GM10248 (cell line): Measurements from ENCODE around the gene RASSF5.

Experiments used
- CTCF ChIA-PET: fragments of 300-600 bp; sonication (Branson Sonifier 250); formaldehyde crosslinking; extraction: SDS; loops from one replicate; lab custom pipeline; 2021; ENCODE audit warnings: antibody characterized with exemption; lab: Yijun Ruan, JAX
- POLR2A ChIA-PET: fragments of 350-650 bp; sonication (Branson Sonifier 250); formaldehyde crosslinking; extraction: SDS; loops from one replicate; lab custom pipeline; 2020; ENCODE audit warnings: antibody characterized with exemption; lab: Yijun Ruan, JAX
- DNase-seq: peaks from one replicate; pipeline ENCODE4 v3.0.0; 2012; ENCODE audit errors: extremely low spot score
- TF ChIP-seq, protein P1 (sequence below): IDR thresholded peaks from 2 replicates; pipeline ENCODE4 v1.5.1; 2012; ENCODE audit warnings: mild to moderate bottlenecking, low read depth; ENCODE audit errors: extremely low read depth, missing control alignments, control extremely low read depth

RASSF5 gene

DNA sequence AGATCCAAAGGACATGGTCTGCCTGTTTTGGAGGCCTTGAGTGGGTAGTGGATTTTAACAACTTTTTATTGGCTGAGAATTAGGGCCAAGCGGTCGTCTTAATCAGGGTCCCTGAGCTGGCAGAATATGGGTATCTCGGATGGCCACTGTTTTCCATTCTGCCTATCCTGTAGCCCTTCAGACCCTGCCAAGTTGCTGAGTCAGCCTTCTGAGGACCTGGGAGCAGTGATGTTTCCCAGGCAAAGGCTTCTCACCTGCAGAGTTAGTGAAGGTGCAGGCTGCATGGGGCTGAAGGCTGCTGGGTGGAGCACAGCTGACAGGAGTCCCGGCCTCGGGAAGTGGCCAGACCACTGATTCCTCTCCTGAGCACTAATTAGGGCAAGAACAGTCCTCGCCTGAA is 11.4 kb downstream of the RASSF5 start:
- POLR2A ChIA-PET, result interaction anchor here (0.8 to 1.0 kb wide), 2 partner anchors 12 to 13 kb away, joined by 4 to 6 read pairs; partner anchors contain the start of gene RASSF5
- CTCF ChIA-PET, result interaction anchor here (1.0 to 3.6 kb wide), 6 partner anchors 12 to 39 kb away, joined by 3 to 13 read pairs (median 5); partner anchors contain the start of gene RASSF5
- TF ChIP-seq, protein P1, sequence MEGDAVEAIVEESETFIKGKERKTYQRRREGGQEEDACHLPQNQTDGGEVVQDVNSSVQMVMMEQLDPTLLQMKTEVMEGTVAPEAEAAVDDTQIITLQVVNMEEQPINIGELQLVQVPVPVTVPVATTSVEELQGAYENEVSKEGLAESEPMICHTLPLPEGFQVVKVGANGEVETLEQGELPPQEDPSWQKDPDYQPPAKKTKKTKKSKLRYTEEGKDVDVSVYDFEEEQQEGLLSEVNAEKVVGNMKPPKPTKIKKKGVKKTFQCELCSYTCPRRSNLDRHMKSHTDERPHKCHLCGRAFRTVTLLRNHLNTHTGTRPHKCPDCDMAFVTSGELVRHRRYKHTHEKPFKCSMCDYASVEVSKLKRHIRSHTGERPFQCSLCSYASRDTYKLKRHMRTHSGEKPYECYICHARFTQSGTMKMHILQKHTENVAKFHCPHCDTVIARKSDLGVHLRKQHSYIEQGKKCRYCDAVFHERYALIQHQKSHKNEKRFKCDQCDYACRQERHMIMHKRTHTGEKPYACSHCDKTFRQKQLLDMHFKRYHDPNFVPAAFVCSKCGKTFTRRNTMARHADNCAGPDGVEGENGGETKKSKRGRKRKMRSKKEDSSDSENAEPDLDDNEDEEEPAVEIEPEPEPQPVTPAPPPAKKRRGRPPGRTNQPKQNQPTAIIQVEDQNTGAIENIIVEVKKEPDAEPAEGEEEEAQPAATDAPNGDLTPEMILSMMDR, result no peak
- no peak for DNase-seq

DNA sequence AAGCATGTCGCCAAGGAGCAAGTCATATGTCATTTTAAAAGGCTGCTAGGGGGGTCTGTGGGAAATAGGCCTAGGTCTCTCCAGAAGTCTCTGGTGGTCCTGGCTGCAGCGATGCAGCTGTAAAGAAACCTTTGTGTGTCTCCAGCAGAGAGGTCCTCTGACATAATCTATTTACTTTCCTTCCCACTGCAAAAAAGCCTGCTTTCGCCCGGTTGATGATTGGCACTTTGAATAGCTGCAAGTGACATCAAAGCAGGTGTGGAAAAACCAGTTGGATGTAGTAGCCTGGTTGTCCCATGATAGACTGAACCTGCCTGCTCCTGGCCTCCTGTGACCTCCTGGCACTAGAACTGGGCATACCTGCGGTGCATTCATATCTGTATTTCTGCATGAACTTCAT is 13.8 kb downstream of the RASSF5 start:
- POLR2A ChIA-PET, result no interaction called here
- no peak for DNase-seq
- TF ChIP-seq, protein P1, result no peak
- CTCF ChIA-PET, result interaction anchor here (0.8 to 3.1 kb wide), 5 partner anchors 11 to 63 kb away, joined by 3 to 14 read pairs (median 4); no protein-coding TSS in a partner anchor

DNA sequence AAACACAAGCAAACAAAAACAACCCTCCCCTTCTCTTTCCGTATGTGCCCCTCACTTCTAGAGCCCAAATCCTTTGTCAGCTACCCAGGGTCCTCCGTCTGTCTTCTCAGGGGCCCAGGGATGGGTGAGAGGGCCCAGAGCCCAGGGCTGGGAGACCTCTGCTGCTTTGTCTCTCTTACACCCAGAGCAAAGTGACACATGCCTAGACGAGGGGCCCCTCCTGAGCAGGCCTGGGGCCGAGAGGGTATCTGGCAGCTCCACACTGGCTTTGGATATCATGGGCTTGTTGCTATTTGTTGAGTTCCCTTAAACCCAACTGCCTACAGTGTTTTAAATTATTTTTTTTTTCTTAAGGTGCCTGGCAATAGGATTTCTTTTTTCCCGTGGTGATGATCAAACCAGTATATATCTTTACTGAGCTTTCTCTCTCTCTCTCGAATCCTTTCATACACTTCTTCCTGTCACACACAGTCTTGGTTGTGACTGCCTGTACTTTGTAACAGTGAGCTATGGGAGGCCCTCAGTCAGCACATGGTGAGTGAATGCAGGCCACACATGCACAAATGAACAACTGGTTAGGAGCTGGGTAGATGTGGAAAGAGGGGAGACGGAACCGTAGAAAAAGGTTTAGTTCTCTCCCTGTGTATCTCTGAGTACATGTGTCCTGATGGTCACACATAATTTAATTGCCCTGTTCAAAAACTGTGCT is 14.5 kb downstream of the RASSF5 start:
- POLR2A ChIA-PET, result no interaction called here
- CTCF ChIA-PET, result interaction anchor here (0.8 to 3.1 kb wide), 14 partner anchors 8 to 113 kb away, joined by 3 to 14 read pairs (median 4); partner anchors contain the start of gene DYRK3
- DNase-seq, result no peak
- TF ChIP-seq, protein P1, result no peak

DNA sequence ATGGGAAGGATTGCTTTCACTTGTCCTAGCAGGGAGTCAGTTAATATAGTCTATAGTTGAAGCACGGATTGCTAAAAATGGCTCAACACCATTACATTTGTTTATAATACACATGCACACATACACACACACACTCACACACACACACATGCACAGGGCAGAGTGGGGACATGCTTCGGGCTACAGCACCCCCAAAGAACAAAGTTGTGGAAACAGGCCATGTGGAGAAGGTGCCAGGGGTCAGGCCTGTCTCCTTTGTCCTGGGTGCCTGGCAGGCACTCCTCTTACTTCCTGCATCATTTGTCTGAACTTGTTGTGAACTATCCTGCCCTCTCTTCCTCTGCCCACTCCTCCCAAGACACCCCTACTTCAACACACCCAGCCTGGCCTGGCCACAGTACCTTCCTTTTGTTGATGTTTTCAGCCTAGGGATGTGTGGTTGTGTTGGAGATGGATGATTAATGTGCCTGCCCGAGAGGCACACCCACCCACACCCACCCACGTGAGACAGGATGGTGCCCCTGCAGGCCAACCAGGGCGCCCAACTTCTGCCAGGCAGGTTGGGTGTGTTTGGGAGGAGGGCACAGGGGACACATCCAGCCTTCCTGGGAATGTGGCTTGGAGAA is 17.5 kb downstream of the RASSF5 start:
- CTCF ChIA-PET, result interaction anchor here (1.0 to 5.4 kb wide), 2 partner anchors 20 to 87 kb away, joined by 3 to 32 read pairs; partner anchors contain the start of gene EIF2D
- no peak for DNase-seq

DNA sequence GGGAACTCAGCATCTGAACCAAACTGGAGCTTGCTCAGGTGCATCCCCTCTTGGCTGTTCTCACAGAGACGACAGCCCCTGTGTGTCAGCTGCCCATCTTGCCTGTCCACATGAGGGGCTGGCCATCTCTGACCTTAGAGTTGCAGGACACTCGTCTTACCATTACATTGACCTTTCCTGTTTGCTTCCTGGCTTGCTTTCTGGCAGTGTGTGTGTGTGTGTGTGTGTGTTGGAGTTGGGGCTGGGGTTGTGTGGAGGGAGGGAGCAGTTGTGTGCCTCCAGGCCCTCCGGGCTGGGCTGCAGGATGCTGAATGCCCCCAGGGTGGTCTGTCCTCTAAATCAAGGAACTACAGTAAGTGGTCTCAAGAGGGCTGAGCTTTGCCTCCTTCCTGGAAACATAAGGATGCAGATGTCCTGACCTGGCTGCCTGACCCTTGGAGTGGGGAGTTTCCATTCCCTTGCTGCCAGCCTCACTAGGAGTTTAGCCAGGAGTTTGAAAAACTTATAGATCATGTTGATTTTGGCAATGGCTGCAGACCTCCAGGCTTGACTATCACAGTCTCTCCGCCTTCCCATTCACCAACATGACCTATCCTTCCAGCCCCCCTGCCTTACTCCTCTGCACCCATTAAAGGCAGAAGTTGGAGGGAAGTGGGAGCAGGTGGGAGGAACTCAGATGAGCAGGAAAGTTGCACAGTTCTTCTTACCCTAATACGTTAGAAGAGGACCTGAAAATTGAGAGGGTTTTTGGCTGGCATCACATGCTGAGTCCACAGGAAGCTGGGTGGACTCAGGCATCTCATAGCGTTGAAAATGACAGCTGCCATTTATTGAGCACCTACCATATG is 19.0 kb downstream of the RASSF5 start:
- POLR2A ChIA-PET, result no interaction called here
- TF ChIP-seq, protein P1, result no peak
- CTCF ChIA-PET, result interaction anchor here (1.2 to 5.4 kb wide), 4 partner anchors 14 to 57 kb away, joined by 3 to 32 read pairs (median 6); no protein-coding TSS in a partner anchor

More for the DNA sequence above, 17.5 kb downstream of the RASSF5 start:
- POLR2A ChIA-PET, result no interaction called here
- TF ChIP-seq, protein P1, result no peak

More for the DNA sequence above, 19.0 kb downstream of the RASSF5 start:
- no peak for DNase-seq
